Measurements from ENCODE around the gene OR10V1.
A peak's percentile ranks its signal among the peaks of the same experiment; 100 is the strongest.

OR10V1 gene, protein sequence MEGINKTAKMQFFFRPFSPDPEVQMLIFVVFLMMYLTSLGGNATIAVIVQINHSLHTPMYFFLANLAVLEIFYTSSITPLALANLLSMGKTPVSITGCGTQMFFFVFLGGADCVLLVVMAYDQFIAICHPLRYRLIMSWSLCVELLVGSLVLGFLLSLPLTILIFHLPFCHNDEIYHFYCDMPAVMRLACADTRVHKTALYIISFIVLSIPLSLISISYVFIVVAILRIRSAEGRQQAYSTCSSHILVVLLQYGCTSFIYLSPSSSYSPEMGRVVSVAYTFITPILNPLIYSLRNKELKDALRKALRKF

DNA sequence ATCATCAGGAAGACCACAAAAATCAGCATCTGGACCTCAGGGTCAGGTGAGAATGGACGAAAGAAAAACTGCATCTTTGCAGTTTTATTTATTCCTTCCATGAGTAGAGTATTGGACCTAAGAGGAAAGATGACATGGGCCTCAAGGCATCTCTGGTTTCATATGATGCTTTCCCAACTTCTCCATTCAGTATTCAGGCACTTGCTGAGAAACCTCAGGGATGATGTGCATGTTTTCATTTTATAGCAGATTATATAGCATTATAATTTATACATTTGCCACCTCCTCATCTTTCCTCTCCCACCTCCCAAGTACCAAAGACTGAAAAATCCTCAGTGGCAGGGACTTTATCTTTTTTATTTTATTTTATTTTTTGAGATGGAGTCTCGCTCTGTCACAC is at the start of gene OR10V1:
Gene OR10V1 (minus strand): TSS at position 101 of the 400 bp plus-strand sequence. CDS start 0 bp downstream, at position 101.
- no peak for DNase-seq (ENCODE audit: low spot score)
- no peak for FAIRE-seq

DNA sequence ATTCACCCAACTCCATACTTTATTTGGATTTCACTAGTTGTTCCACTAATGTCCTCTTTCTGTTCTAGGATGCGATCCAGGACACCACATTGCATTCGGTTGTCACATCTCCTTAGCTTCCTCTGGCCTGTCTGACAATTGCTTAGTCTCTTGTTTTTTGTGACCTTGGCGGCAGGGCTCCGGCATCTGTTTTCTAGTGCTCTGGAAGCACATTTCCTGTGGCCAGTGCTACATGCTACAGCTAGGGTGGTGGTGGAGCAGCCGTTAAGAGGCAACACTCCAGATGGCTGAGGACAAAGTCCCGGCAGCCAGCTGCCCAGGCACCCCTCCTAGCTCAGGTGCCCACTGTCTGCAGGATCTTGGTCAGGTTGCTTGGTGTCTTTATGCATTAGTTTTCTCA is 48.3 kb upstream of the OR10V1 start:
- FAIRE-seq, result no peak
- no peak for DNase-seq (ENCODE audit: low spot score)

DNA sequence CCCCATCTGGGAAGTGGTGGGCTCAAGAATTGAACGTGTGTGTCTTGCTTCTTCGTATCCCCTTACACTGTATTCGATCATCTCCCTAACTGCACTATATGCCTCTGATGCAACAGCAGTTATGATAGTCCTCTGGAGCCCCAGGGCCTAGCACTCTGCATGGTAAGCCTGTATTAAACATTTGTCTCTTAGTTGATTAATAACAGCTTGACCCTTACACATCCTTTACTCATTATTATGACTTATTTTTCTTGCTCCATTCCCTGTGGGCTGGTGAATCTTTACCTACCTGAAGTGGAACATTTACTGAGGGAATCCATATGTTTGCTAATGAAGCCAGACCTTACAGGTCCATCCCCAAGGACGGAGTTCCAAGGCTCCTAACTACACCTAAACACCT is 47.1 kb upstream of the OR10V1 start:
- DNase-seq (ENCODE audit: low spot score) (no peak), FAIRE-seq (no peak)

DNA sequence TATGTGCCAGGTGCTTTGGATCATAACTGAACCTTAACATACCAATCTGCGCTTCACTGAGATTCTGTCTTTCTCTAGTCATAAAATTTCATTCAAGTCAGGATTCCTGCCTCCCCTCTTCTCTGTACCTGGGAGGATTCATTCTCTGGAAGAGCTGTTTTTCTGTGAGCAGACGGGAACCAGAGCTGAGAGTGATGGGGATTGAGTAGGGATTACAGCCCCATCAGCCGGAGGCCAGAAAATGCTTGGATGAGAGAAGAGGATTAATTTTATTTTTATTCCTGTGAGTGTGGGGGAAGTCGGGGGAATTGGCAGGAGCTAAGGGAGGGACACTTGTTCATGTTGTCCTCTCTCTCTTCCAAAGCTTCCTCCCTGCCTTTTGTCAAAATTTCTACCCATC is 46.3 kb upstream of the OR10V1 start:
- FAIRE-seq, result no peak

DNA sequence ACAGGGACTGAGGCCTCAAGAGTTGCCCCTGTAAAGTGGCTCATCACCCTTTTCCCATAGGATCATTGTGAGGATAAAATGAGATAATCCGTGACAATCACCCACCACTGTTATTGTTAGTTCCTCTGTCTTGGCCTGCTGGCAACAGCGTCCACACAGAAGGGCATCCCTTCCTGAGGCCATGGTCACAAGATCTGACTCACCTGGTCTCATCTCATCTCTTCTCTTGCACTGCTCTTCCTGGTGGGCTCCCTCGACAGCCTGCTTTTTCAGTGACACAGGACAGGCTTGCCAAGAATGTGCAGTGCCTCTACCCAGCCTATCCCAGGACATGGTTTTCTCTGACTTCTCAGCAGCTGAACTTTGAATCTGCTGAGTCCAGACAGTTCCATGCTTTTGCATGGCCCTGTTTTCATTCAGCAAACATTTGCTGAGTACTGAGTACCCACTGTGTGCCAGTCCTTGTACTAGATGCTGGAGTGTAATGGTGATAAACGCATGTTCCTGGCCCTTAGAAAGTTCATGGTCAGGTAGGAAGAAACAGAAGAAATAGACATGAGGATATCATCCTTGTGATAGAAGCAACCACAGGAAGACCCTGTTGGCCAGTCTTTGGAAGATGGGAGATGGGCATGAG is 44.9 kb upstream of the OR10V1 start:
- no peak for FAIRE-seq
- no peak for DNase-seq (ENCODE audit: low spot score)

More for the DNA sequence above, 46.3 kb upstream of the OR10V1 start:
- DNase-seq (ENCODE audit: low spot score), result no peak

DNA sequence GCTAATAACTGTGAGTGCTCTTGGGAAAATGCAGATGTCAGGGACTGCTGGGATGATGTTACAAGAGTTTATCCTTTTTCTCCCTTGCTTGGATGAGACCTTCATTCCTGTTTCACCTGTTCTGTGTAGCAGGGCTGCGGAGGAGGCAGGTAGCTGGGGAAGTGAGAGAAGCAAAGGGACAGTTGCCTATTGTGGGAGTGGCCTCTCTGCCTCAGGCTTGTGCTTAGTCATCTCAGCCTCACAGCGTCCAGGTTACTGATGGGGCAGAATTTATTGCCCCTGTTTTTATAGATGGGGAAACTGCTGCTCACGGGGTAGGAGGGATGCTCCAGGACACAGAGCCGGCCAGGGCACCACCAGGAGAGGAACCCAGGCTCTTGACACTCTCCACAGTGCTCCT is 43.2 kb upstream of the OR10V1 start:
- DNase-seq (ENCODE audit: low spot score), result peak; percentile 53
- FAIRE-seq, result no peak

DNA sequence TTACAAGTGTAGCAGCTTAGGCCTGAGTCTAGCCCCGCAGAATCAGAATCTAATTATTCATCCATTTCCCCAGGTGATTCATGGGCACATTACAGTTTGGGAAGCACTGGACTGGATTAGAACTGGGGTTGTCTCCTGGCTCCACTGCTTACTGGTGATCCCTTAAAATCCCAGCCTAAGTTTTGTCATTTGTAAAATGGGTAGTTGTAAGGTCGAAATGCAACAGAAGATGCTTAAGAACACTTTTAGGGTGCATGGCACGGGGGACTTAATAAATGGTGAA is 42.9 kb upstream of the OR10V1 start:
- FAIRE-seq, result no peak
- no peak for DNase-seq (ENCODE audit: low spot score)

DNA sequence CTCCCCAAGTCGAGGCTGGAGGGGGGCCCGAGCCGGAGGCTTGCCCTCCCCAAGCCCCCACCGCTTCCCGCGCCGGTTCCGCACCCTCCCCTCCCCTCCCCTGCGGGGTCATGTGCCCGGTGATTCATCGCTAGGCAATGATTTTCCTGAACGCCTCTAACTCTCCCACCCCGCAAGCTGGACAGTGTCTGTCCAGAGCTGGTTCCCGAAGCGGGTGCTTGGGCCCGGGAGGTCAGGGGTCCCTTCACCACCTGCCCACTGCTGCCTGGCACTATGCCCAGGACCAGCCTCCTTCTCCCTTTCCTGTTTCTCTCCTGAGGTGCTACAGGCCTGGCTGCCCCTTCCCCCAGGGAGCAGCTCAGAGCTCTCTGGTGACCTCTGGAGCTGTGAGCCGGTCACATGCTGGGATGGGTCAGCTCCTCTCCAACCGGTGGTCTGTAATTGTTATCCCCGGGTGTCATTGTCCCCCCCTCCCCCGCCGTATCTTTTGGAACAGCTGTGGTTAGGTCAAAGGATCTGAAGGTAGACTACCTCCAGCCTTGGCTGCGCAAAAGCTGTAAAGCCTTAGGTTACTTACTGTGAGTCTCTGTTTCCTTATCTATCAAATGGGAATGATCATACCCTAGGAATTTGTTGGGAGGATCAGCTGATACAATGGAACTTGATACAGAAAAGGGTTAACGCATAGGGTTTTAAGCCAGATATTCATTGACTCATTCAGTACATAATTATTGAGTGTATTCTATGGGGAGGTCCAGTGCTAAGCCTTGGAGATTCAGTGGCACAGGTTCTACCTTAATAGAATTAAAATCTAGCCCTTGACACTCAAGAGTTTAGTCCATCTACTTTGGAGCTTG is 42.3 kb upstream of the OR10V1 start:
- DNase-seq (ENCODE audit: low spot score), result peak; percentile 82
- FAIRE-seq, result no peak

DNA sequence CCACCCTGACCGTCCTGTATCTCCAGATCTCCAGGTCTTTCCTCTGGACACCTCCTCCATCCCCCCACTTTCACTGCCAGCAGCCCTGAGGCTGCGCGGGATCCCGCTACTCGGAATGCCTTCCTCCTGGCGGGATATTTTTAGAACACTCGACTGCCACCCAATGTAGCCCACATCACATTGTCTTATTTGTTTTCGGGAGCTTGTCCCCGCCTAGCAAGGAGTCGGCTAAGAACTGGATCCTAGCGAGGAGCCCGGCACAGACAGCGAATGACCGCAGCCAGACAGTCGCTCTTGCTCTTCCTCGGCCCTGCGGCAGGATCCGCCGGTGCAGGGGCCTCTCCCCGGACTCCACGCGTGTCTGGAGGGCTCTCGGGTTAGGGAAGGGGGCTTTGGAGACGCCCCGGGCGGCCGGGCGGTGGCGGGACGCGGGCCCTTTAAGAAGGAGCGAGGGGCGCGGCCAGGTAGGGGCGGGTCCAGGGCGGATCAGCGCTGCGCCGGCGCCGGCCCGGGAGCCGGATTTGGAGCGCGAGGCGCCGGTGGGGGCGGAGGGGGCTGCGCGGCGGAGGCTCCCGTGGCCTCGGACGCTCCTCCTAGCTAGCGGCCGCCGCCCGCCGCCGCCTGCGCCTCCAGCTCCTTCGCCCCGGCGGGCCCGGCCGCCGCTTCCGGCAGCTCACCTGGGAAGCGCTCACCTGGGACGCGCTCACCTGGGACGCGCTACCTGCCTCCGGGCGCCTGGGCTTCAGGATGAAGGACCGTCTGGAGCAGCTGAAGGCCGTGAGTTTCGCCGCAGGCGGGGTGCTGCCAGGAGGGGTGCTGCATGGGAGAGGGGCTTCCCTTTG is 41.4 kb upstream of the OR10V1 start, which contains the start of gene STX3:
Gene STX3 (plus strand): TSS at position 518 of the 842 bp plus-strand sequence. CDS start 230 bp downstream, at position 748.
- DNase-seq (ENCODE audit: low spot score) (peak; percentile 89), FAIRE-seq (peak; percentile 23)

DNA sequence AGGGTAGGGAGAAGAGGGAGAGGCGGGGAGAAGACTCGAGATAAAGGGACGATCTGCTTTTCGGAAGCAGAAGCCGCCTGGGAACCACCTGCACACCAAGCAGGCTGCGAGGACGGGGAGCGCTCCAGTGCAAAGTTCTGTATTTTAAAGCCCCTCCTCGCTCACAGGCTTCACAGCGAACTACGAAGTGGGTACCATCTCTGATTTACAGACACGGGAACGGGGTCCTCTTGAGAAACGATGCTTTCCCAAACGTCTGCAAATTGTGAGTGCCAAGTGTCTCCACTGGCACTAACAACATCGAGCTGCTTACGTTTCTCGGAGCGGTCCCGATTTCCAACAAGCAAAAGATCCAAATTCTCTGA is 40.8 kb upstream of the OR10V1 start:
- FAIRE-seq, result no peak
- no peak for DNase-seq (ENCODE audit: low spot score)

DNA sequence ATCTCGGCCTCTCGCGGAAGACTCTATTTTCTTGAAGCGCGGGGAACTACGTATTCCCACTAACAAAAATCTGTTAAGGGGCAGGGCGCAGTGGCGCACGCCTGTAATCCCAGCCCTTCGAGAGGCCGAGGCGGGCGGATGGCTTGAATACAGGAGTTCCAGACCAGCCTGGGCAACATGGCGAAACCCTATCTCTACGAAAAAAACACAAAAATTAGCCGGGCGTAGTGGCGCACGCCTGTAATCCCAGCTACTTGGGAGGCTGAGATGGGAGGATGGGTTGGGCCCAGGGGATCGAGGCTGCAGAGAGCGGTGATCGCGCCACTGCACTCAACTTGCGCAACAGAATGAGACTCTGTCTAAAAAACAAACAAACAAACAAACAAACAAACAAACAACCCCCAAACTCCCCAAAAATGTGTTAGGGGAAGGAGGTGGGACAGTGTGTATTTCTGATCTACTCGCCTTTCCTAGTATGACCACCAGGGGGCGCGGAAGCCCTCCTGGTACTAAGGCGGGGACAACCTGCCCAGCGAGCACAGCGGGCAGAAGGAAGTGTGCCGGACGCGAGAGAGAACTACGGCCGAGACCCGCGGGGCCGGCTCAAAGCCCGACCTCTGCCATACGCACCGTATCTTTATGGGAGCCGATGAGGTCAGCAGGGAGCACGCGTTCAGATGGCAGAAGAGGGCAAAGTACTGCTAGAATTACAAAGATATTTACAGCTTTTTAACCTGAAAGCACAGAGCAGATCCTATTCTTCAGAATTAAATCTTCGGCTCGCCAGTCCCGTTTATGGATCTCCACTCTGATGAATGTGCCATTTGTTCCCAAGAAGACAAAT is 40.2 kb upstream of the OR10V1 start:
- peak; percentile 87 for FAIRE-seq
- peak; percentile 92 for DNase-seq (ENCODE audit: low spot score)

DNA sequence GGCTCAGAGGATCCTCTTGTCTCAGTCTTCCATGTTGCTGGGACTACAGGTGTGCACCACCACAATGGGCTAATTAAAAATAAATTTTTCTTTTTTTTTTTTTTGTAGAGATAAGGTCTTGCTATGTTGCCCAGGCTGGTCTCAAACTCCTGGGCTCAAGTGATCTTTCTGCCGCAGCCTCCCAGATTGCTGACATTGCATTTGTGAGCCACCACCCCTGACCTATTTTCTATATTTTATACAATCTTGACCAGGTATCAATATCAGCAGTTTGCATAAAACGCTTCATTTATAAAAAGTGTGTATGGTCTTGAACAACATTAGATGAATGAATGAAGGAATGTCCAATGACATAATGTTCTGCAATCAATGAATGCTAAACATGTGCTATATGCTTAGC is 32.5 kb upstream of the OR10V1 start:
- DNase-seq (ENCODE audit: low spot score), result no peak
- no peak for FAIRE-seq

DNA sequence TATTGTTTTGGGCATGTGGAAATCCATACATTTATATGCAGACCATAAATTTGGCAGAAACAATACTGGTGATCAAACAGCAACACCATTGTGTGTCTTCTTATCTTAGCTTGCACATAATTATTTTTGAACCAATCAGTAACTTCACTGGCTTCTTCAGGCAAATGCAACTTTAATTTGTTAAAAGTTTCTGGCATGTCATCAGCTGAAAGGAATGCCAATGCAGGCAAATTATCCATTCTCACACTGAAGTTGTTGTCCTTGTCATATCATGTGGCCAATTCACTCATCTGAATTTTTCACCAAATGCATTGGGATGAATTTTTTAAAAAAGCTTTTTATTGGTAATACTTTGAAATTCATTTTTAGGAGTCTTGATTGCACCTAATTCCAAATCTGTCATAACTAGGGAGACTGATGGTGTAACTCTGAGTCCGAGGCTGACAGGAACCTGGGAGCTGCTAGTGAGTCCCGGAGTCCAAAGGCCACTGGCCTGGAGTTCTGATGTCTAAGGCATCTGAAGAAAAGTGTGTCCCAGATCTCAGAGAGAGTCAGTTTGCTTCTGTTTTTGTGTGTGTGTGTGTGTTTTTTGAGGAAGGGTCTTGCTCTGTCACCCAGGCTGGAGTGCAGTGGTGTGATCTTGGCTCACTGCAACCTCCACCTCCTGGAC is 17.4 kb upstream of the OR10V1 start:
- FAIRE-seq, result no peak
- DNase-seq (ENCODE audit: low spot score), result no peak

DNA sequence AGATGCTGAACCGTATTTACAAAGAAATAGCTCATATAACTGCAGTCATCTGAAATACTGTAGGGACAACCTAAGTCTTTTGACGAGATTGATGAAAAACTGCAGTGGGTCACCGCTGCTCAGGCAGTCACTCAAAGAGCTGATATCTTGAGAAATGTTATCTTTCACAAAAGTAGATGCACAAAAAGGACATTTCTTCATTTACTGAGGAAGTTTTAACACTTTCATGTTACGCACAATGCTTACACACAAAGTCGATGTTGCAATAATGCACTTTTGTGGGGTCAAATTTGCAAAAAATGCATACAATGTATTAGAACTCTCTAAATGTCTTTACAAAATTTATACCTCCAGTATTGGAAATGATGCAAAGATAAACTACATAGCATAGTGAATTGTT is 16.2 kb upstream of the OR10V1 start:
- DNase-seq (ENCODE audit: low spot score), result no peak

DNA sequence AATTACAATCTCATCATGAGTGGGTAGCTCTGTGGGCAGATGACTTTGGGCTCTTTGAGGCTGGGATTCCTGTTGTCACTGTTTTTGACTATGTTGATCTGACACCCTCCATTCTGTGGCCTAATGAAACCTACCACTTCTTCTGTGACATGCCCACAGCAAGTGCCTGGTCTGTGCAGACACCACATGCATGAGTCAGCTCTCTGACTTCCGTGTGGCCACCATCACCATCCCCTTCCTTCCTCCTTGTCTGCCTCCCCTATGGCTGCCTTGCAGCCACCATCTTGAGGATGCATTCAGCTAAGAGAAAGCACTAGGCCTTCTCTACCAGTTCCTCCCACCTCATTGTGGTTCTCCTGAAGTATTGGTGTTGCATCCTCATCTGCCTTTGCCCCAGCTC is 15.3 kb upstream of the OR10V1 start:
- FAIRE-seq (no peak), DNase-seq (ENCODE audit: low spot score) (no peak)

More for the DNA sequence above, 16.2 kb upstream of the OR10V1 start:
- no peak for FAIRE-seq

DNA sequence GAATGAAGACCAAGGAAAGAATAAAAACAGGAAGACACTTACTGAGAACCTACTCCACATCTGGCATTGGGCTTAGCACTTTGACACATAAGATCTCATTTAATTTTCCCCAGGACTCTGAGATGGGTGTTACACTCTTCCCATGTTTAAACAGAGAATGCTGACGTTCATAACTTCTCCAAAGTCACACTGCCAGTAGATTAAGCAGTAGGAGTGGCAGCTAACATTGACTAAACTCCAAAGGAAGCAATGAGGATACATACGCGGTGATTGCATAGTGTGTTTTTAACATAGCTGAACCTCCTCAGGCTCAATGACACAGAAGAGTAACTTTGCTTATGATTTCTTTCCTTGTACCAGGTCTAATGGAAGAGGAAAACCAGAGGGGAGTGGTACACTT is 14.5 kb upstream of the OR10V1 start:
- DNase-seq (ENCODE audit: low spot score), result no peak
- no peak for FAIRE-seq

DNA sequence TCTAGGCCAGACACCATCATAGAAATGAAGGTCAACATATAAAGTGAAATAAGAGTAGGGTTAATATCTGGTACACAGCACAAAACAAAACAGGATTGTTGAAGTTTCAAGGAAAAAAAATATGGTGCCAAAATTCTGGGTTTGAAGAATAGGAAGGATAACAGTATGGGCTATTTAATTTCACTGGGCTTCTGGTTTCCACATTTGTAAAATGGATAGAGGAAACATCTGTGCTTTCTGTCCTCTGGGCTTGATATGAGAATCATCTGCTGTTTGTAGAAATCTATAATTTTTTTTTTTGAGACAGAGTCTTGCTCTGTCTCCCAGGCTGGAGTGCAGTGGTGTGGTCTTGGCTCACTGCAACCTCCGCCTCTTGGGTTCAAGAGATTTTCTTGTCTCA is 13.8 kb upstream of the OR10V1 start:
- FAIRE-seq (no peak), DNase-seq (ENCODE audit: low spot score) (no peak)

DNA sequence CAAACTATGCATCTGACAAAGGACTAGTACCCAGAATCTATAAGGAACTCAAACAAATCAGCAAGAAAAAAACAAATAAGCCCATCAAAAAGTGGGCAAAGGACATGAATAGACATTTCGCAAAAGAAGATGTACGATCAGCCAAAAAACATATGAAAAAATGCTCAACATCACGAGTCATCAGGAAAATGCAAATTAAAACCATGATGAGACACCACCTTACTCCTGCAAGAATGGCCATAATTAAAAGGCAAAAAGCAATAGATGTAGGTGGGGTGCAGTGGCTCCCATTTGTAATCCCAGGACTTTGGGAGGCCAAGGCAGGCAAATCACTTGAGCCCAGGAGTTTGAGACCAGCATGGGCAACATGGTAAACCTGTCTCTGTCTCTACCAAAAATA is 10.4 kb upstream of the OR10V1 start:
- FAIRE-seq (no peak), DNase-seq (ENCODE audit: low spot score) (no peak)

DNA sequence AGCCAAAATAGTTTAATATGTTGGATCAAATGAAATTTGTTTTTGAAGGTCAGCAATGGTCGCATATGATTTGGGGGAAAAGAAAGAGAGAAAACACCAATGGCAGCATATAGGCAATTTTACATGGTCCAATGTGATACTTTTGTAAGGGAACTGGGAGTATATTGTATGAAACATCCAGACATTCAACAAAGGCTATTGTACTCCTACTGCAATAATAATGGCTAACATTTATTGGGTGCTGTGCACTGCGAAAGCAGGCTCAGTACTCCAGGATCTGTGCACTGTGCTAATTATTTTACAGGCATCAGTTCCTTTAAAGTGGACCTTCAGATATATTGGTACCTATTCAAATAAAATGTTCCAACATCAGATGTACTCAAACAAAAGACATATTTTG is 5.9 kb upstream of the OR10V1 start:
- DNase-seq (ENCODE audit: low spot score) (no peak), FAIRE-seq (no peak)

DNA sequence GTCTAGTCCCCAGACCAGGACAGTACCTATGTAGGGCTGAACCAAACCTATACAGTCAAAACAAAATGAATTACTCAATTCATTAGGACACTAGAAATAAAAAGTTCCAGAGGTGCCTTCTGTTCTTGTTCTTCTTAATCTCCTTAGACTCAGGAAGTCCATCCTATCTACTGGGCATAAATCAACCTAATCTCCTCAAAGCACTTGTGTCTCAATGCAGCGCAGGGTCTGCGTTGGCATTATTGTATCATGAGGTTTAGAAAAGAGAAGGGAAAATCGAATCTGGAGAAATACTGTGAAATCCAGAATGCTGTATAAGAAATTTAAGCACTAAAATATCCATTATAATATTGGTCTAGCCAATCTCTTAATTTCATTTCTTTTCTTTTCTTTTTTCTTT is 2.4 kb upstream of the OR10V1 start:
- DNase-seq (ENCODE audit: low spot score) (no peak), FAIRE-seq (no peak)
